GM19463 (cell line): ENCODE results near the gene OAS1.
"Not testable (repeated sequence)": the region's sequence is repeated elsewhere in the genome, so short reads cannot be mapped to it uniquely, and the experiment has no call there.

Source experiments
- ATAC-seq: cut with Tn5 transposase; IDR thresholded peaks from one replicate; pipeline ENCODE4 v1.9.1; 2021; ENCODE audit warnings: mild to moderate bottlenecking, moderate library complexity; ENCODE audit not compliant: unreplicated experiment

The OAS1 gene

GRCh38 chr12:112898380-112898779 lies 8.4 kb upstream of the OAS1 start:
- no peak for ATAC-seq

GRCh38 chr12:112900298-112901145 lies 6.2 kb upstream of the OAS1 start:
- no peak for ATAC-seq

- no peak for ATAC-seq
Observed at GRCh38 chr12:112901271-112901670, 5.5 kb upstream of the OAS1 start.

GRCh38 chr12:112904571-112904970 lies 2.2 kb upstream of the OAS1 start:
- ATAC-seq = no peak

GRCh38 chr12:112905451-112906089 lies 1.2 kb upstream of the OAS1 start:
- ATAC-seq = no peak

- peak; percentile 48 for ATAC-seq
Observed at GRCh38 chr12:112907415-112908157, 824 bp downstream of the OAS1 start.

GRCh38 chr12:112908548-112908947 lies 1.8 kb downstream of the OAS1 start:
- ATAC-seq = no peak

GRCh38 chr12:112909693-112910092 lies 2.9 kb downstream of the OAS1 start:
- ATAC-seq = no peak

GRCh38 chr12:112913038-112913688 lies 6.4 kb downstream of the OAS1 start:
- ATAC-seq = no peak

GRCh38 chr12:112913888-112914287 lies 7.1 kb downstream of the OAS1 start:
- ATAC-seq = not testable (repeated sequence)

- ATAC-seq = no peak
Observed at GRCh38 chr12:112916270-112916669, 9.5 kb downstream of the OAS1 start.

- no peak for ATAC-seq
Observed at GRCh38 chr12:112919121-112919520, 12.4 kb downstream of the OAS1 start.

- peak; percentile 83 for ATAC-seq
Observed at GRCh38 chr12:112924986-112925385, 18.2 kb downstream of the OAS1 start.

- not testable (repeated sequence) for ATAC-seq
Observed at GRCh38 chr12:112926416-112927033, 19.8 kb downstream of the OAS1 start.

GRCh38 chr12:112927475-112927874 lies 20.7 kb downstream of the OAS1 start:
- no peak for ATAC-seq

- ATAC-seq = no peak
Observed at GRCh38 chr12:112927925-112928324, 21.2 kb downstream of the OAS1 start.

- ATAC-seq = no peak
Observed at GRCh38 chr12:112928978-112929377, 22.2 kb downstream of the OAS1 start.

- ATAC-seq = no peak
Observed at GRCh38 chr12:112929715-112930114, 23.0 kb downstream of the OAS1 start.

GRCh38 chr12:112930350-112930749 lies 23.6 kb downstream of the OAS1 start:
- no peak for ATAC-seq

- no peak for ATAC-seq
Observed at GRCh38 chr12:112932485-112933128, 25.8 kb downstream of the OAS1 start.
